H9 (cell line): ENCODE data around the gene RPS15. TPM values are rescaled to one million over a fixed set of nuclear protein-coding genes. Genes with fewer than 3 reads are reported as not detected.

Experiments
- DNase-seq: peaks from one replicate; pipeline ENCODE4 v3.0.0-alpha.2; 2017
- H2AFZ ChIP-seq: one replicate; pipeline ENCODE4 v1.6.1; 2013; ENCODE audit warnings: mild to moderate bottlenecking, low read length, control low read depth, moderate library complexity
- H2AK5ac ChIP-seq: 2 replicates; pipeline ENCODE4 v1.6.1; 2013; ENCODE audit warnings: low read length, control low read depth, mixed read lengths; ENCODE audit not compliant: insufficient read length
- H2BK120ac ChIP-seq: one replicate; pipeline ENCODE4 v1.6.1; 2013; ENCODE audit warnings: low read depth, mild to moderate bottlenecking, low read length, control low read depth, inconsistent platforms; ENCODE audit not compliant: poor library complexity, severe bottlenecking
- H2BK12ac ChIP-seq: 2 replicates; pipeline ENCODE4 v1.6.1; 2013; ENCODE audit warnings: low read length, control low read depth, mixed read lengths, low read depth; ENCODE audit not compliant: insufficient read length
- H2BK15ac ChIP-seq: 2 replicates; pipeline ENCODE4 v1.6.1; 2013; ENCODE audit warnings: low read depth, low read length, control low read depth
- H2BK20ac ChIP-seq: one replicate; pipeline ENCODE4 v1.6.1; 2013; ENCODE audit warnings: low read depth, mild to moderate bottlenecking, low read length, control low read depth, inconsistent platforms; ENCODE audit not compliant: poor library complexity, severe bottlenecking
- H2BK5ac ChIP-seq: 2 replicates; pipeline ENCODE4 v1.6.1; 2013; ENCODE audit warnings: low read length, control low read depth, mixed read lengths; ENCODE audit not compliant: insufficient read length
- H3K14ac ChIP-seq: 2 replicates; pipeline ENCODE4 v1.6.1; 2013; ENCODE audit warnings: low read length, control low read depth; ENCODE audit not compliant: insufficient read depth
- H3K18ac ChIP-seq: 2 replicates; pipeline ENCODE4 v1.6.1; 2013; ENCODE audit warnings: low read depth, mild to moderate bottlenecking, mixed read lengths, low read length, control low read depth; ENCODE audit not compliant: insufficient read length
- H3K23ac ChIP-seq: 2 replicates; pipeline ENCODE4 v1.6.1; 2013; ENCODE audit warnings: low read length, control low read depth, mixed read lengths, low read depth; ENCODE audit not compliant: insufficient read length
- H3K23me2 ChIP-seq: 2 replicates; pipeline ENCODE4 v1.6.1; 2013; ENCODE audit warnings: low read depth, mild to moderate bottlenecking, mixed read lengths, low read length, control low read depth; ENCODE audit not compliant: insufficient read length, poor library complexity, severe bottlenecking
- H3K27ac ChIP-seq: 2 replicates; pipeline ENCODE4 v1.5.1; 2013; ENCODE audit warnings: low read length, control low read depth, mixed read lengths, low read depth; ENCODE audit not compliant: insufficient read length
- H3K27me3 ChIP-seq: 2 replicates; pipeline ENCODE4 v1.6.1; 2013; ENCODE audit warnings: low read length, control low read depth, inconsistent platforms; ENCODE audit not compliant: insufficient read depth
- H3K4ac ChIP-seq: 2 replicates; pipeline ENCODE4 v1.6.1; 2013; ENCODE audit warnings: low read depth, mild to moderate bottlenecking, control low read depth, inconsistent platforms, low read length, moderate library complexity
- H3K4me1 ChIP-seq: 2 replicates; pipeline ENCODE4 v1.6.1; 2013; ENCODE audit warnings: low read length, control low read depth, inconsistent platforms; ENCODE audit not compliant: insufficient read depth
- H3K4me2 ChIP-seq: 2 replicates; pipeline ENCODE4 v1.6.1; 2013; ENCODE audit warnings: low read length, control low read depth, mixed read lengths; ENCODE audit not compliant: insufficient read length, insufficient read depth
- H3K56ac ChIP-seq: 2 replicates; pipeline ENCODE4 v1.6.1; 2013; ENCODE audit warnings: low read depth, mild to moderate bottlenecking, mixed read lengths, low read length, control low read depth; ENCODE audit not compliant: insufficient read length
- H3K79me1 ChIP-seq: 2 replicates; pipeline ENCODE4 v1.6.1; 2013; ENCODE audit warnings: low read depth, mild to moderate bottlenecking, moderate library complexity, low read length, control low read depth, inconsistent platforms; ENCODE audit not compliant: insufficient read depth, poor library complexity, severe bottlenecking
- H3K79me2 ChIP-seq: 2 replicates; pipeline ENCODE4 v1.6.1; 2013; ENCODE audit warnings: low read length, control low read depth, inconsistent platforms; ENCODE audit not compliant: insufficient read depth
- H3K9ac ChIP-seq: 2 replicates; pipeline ENCODE4 v1.6.1; 2013; ENCODE audit warnings: low read length, control low read depth, mixed read lengths; ENCODE audit not compliant: insufficient read length; ENCODE audit errors: extremely low read depth
- H3K9me3 ChIP-seq: one replicate; pipeline ENCODE4 v1.6.1; 2013; ENCODE audit warnings: low read depth, low read length, inconsistent platforms; ENCODE audit not compliant: control insufficient read depth
- H3T11ph ChIP-seq: one replicate; pipeline ENCODE4 v1.6.1; 2013; ENCODE audit warnings: mild to moderate bottlenecking, low read length, control low read depth, inconsistent platforms
- H4K20me1 ChIP-seq: one replicate; pipeline ENCODE4 v1.6.1; 2013; ENCODE audit not compliant: control insufficient read depth, insufficient read length, insufficient read depth
- H4K5ac ChIP-seq: 2 replicates; pipeline ENCODE4 v1.6.1; 2013; ENCODE audit warnings: low read depth, mild to moderate bottlenecking, mixed read lengths, low read length, control low read depth; ENCODE audit not compliant: insufficient read length
- H4K8ac ChIP-seq: replicated peaks from 2 replicates; pipeline ENCODE4 v1.6.1; 2013; ENCODE audit warnings: low read length, control low read depth, mixed read lengths, low read depth; ENCODE audit not compliant: insufficient read length
- H4K91ac ChIP-seq: 2 replicates; pipeline ENCODE4 v1.6.1; 2013; ENCODE audit warnings: low read depth, mild to moderate bottlenecking, moderate library complexity, mixed read lengths, low read length, control low read depth; ENCODE audit not compliant: insufficient read length
- H3K27ac Mint-ChIP-seq, 3 experiments: 2 replicates in 2 of 3; 3 replicates in 1 of 3; pipeline ENCODE4 v1.8.0; 2020 to 2021; ENCODE audit warnings: mixed read lengths in 3 of 3, mild to moderate bottlenecking in 1 of 3, moderate library complexity in 1 of 3
- H3K27me3 Mint-ChIP-seq: 2 replicates; pipeline ENCODE4 v1.8.0; 2021; ENCODE audit warnings: low read depth, mild to moderate bottlenecking, moderate library complexity, mixed read lengths
- H3K36me3 Mint-ChIP-seq, 3 experiments: 2 replicates in 2 of 3; 3 replicates in 1 of 3; pipeline ENCODE4 v1.8.0; 2020 to 2021; ENCODE audit warnings: low read depth in 3 of 3, mixed read lengths in 3 of 3; ENCODE audit not compliant: insufficient read depth in 1 of 3
- H3K4me1 Mint-ChIP-seq, 2 experiments: 2 replicates each; pipeline ENCODE4 v1.8.0; 2020; ENCODE audit warnings: mixed read lengths in 2 of 2
- H3K4me3 Mint-ChIP-seq, 2 experiments: 2 replicates in 1 of 2; 3 replicates in 1 of 2; pipeline ENCODE4 v1.8.0; 2020 to 2021; ENCODE audit warnings: mild to moderate bottlenecking in 2 of 2, mixed read lengths in 2 of 2, moderate library complexity in 1 of 2
- H3K9me3 Mint-ChIP-seq, 2 experiments: 2 replicates in 1 of 2; 3 replicates in 1 of 2; pipeline ENCODE4 v1.8.0; 2020; ENCODE audit warnings: mild to moderate bottlenecking in 2 of 2, mixed read lengths in 2 of 2, moderate library complexity in 1 of 2
- WGBS: extraction: QIAGEN DNeasy Blood & Tissue Kit; methylation state at CpG from one replicate; pipeline ENCODE4 v1.1.7; 2013; ENCODE audit warnings: missing lambda C conversion rate, low lambda C conversion rate, mixed read lengths; ENCODE audit not compliant: insufficient read length; ENCODE audit errors: extremely low coverage; 5-methylcytosine and 5-hydroxymethylcytosine counted together
- total RNA-seq: library from RNA; stranded (reverse); gene quantifications from 2 replicates; pipeline ENCODE4 v1.2.1, GENCODE V29; 2021
- TF ChIP-seq, protein P1 (sequence below): fragments of 200-600 bp; sonication (generic); conservative IDR thresholded peaks from 3 replicates; pipeline ENCODE4 v1.8.0; 2021; ENCODE audit warnings: antibody characterized with exemption, mild to moderate bottlenecking

RPS15 gene
- total RNA-seq, 1 experiment from 2014 or later, result 1,628 TPM

DNA sequence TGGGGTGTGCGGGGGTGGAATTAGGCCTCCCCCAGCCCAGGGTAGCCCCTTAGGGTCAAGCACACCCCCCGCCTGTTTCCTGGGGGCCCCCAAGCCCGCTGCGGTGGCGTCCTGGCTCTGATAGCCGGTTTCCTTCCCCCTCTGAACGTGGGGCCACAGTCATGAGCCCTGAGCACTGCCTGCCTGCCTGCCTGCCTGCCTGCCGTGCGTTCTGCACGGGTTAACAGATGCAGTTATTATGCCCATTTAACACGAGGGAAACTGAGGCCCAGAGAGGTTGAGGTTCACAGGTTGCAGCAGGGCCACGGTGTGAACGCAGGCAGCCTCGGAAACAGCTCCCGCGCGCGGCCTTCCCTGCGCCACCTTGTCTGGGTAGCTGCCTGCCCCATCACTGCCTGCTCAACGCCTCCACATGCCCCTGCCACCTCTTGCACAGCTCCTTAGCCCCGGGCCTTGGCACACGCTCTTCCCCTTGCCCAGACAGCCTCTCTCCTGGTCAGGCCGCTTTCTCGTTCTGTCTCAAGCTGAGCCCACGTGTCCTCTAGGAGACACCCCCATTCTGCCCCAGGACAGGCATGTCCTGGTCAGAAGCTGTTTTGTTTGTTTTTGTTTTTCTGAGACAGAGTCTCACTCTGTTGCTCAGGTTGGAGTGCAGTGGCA is 35.7 kb upstream of the RPS15 start:
- Histone ChIP-seq H3K27ac (no peak overlapping the region), H3T11ph (no peak overlapping the region), H3K27me3 (no peaks in the 10 kb centered on the region), H2AFZ (no peak overlapping the region), H4K8ac (no peak overlapping the region), H3K18ac (no peak overlapping the region), H4K91ac (no peak overlapping the region), H3K23me2 (no peaks in the 10 kb centered on the region), H2BK15ac (no peak overlapping the region), H3K4me2 (no peak overlapping the region), H3K79me2 (no peaks in the 10 kb centered on the region), H3K79me1 (no peaks in the 10 kb centered on the region), H3K4ac (no peak overlapping the region), H2BK20ac (no peak overlapping the region), H4K20me1 (no peaks in the 10 kb centered on the region), H4K5ac (no peak overlapping the region), H2AK5ac (no peak overlapping the region), H3K4me1 (no peaks in the 10 kb centered on the region), H3K56ac (no peak overlapping the region), H3K23ac (no peak overlapping the region), H3K9me3 (no peaks in the 10 kb centered on the region), H2BK5ac (no peak overlapping the region), H3K9ac (no peak overlapping the region), H2BK120ac (no peak overlapping the region), H2BK12ac (no peak overlapping the region), H3K14ac (no peak overlapping the region)
- no peak for DNase-seq
- Mint-ChIP-seq H3K4me1 (peaks cover 6 to 14% of the 10 kb centered on the region in 2 experiments), H3K4me3 (peak overlapping the region in 1 of 2 experiments; percentile 21; a peak in 2 of 5 replicates), H3K36me3 (peaks cover 0 to 8% (median 6%) of the 10 kb centered on the region in 3 experiments; a peak in 3 of 7 replicates), H3K27ac (no peak overlapping the region), H3K9me3 (no peaks in the 10 kb centered on the region), H3K27me3 (peaks cover 13% of the 10 kb centered on the region)
- WGBS, result no CpG with 5 or more reads among the region's 25 CpGs
- TF ChIP-seq, protein P1, sequence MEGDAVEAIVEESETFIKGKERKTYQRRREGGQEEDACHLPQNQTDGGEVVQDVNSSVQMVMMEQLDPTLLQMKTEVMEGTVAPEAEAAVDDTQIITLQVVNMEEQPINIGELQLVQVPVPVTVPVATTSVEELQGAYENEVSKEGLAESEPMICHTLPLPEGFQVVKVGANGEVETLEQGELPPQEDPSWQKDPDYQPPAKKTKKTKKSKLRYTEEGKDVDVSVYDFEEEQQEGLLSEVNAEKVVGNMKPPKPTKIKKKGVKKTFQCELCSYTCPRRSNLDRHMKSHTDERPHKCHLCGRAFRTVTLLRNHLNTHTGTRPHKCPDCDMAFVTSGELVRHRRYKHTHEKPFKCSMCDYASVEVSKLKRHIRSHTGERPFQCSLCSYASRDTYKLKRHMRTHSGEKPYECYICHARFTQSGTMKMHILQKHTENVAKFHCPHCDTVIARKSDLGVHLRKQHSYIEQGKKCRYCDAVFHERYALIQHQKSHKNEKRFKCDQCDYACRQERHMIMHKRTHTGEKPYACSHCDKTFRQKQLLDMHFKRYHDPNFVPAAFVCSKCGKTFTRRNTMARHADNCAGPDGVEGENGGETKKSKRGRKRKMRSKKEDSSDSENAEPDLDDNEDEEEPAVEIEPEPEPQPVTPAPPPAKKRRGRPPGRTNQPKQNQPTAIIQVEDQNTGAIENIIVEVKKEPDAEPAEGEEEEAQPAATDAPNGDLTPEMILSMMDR, result no peak
